K562 (cell line): ENCODE data around the gene ISYNA1. TPM values are rescaled to one million over a fixed set of nuclear protein-coding genes. Genes with fewer than 3 reads are reported as not detected.

Experiments
- EGR1 ChIP-seq: fragments of 450-650 bp; conservative IDR thresholded peaks from 2 replicates; pipeline ENCODE4 v1.6.1; 2017; ENCODE audit warnings: mild to moderate bottlenecking
- HDGF ChIP-seq: fragments of 450-650 bp; IDR thresholded peaks from 2 replicates; pipeline ENCODE4 v1.6.1; 2016
- HOXB6 ChIP-seq: fragments of 250-450 bp; sonication (Bioruptor Pico); IDR thresholded peaks from 2 replicates; pipeline ENCODE4 v1.5.1; 2022; ENCODE audit warnings: mild to moderate bottlenecking, borderline replicate concordance
- MIER1 ChIP-seq: fragments of 450-650 bp; IDR thresholded peaks from 2 replicates; pipeline ENCODE4 v1.6.1; 2016; ENCODE audit warnings: antibody characterized with exemption, mild to moderate bottlenecking, low read depth
- NFRKB ChIP-seq: fragments of 450-650 bp; IDR thresholded peaks from 2 replicates; pipeline ENCODE4 v1.6.1; 2016; ENCODE audit warnings: low read depth
- PRMT5 ChIP-seq: sonication (generic); formaldehyde crosslinking; IDR thresholded peaks from 2 replicates; pipeline ENCODE4 v1.5.0; 2020; ENCODE audit warnings: missing genetic modification reagents
- polyA plus RNA-seq, 8 experiments: library from polyadenylated mRNA; depleted of rRNA in 4 of 8; stranded (reverse) in 5 of 8; unstranded in 3 of 8; fragments of >200 nt; fragmentation: Nextera tagmentation in 2 of 8; fragmentation: Illumina TruSeq in 1 of 8; extraction: Ambion mirVana in 2 of 8; extraction: Trizol in 1 of 8; gene quantifications; 2 replicates each; pipeline versions ENCODE4 v1.2.1 to v1.2.3, GENCODE V29; 2011 to 2014; ENCODE audit warnings: inconsistent platforms in 1 of 8, missing spikeins in 1 of 8
- total RNA-seq, 7 experiments: library from RNA; depleted of rRNA in 6 of 7; stranded (reverse); fragments of >200 nt in 6 of 7; fragmentation: Illumina TruSeq in 2 of 7; extraction: Trizol in 2 of 7; gene quantifications; 2 replicates each; pipeline versions ENCODE4 v1.2.1 to v1.2.3, GENCODE V29; 2011 to 2021; ENCODE audit warnings: low replicate concordance in 1 of 7
- TF ChIP-seq, protein P1 (sequence below): fragments of 250-450 bp; sonication (Bioruptor Pico); IDR thresholded peaks from 2 replicates; pipeline ENCODE4 v1.4.0; 2020
- TF ChIP-seq, protein P2 (sequence below): fragments of 250-450 bp; sonication (Bioruptor Pico); IDR thresholded peaks from 2 replicates; pipeline ENCODE4 v1.8.0; 2021; ENCODE audit warnings: moderate library complexity, mild to moderate bottlenecking, inconsistent platforms
- TF ChIP-seq, protein P3 (sequence below), 2 experiments: fragments of 450-650 bp; IDR thresholded peaks; 2 replicates each; pipeline ENCODE4 v1.6.1; 2016; ENCODE audit warnings: mild to moderate bottlenecking in 2 of 2, borderline replicate concordance in 1 of 2, low read depth in 1 of 2, moderate library complexity in 1 of 2
- TF ChIP-seq, protein P4 (sequence below), 2 experiments: fragments of 450-650 bp; conservative IDR thresholded peaks; 2 replicates each; pipeline ENCODE4 v1.6.1; 2017; ENCODE audit warnings: mild to moderate bottlenecking in 2 of 2, moderate library complexity in 2 of 2

ISYNA1 gene
- total and polyA plus RNA-seq, 9 of the 15 experiments (the other 6 are each of a cell fraction or from before 2014, with no cell fraction given) = 21.8 to 460 (median 93.2) TPM

DNA sequence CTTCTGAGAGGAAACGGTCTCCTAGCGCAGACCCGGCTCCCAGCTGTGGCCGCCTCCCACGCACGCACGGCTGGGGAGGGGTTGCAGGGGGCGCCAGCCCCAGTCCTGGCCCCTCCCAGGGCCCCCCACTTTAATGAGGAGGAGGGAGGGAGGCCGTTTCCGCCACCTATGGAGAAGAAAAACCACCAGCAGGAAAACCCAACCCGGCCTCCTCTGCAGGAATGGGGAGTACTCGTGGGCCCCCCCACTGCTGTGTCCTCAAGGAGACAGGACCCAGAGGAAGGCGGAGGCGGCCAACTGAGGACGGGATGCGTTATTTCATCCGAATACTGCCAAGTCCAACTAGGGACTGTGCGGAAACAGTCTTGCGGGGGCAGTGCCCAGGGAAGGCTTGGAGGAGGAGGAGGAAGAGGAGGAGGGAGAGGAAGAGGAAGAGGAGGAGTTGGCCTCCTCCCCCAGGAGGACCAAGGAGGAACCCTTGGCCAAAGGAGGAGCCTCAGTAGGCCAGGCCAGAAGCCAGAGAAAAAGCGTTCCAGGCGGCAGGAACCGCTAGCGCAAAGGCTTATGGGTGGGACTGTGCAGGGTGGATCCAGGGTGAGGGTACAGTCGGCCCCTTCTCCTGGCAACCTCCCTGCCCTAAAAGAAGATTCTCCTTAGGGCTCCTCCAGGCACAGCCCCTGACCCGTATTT is 22.6 kb downstream of the ISYNA1 start (continued):
- TF ChIP-seq, protein P1, sequence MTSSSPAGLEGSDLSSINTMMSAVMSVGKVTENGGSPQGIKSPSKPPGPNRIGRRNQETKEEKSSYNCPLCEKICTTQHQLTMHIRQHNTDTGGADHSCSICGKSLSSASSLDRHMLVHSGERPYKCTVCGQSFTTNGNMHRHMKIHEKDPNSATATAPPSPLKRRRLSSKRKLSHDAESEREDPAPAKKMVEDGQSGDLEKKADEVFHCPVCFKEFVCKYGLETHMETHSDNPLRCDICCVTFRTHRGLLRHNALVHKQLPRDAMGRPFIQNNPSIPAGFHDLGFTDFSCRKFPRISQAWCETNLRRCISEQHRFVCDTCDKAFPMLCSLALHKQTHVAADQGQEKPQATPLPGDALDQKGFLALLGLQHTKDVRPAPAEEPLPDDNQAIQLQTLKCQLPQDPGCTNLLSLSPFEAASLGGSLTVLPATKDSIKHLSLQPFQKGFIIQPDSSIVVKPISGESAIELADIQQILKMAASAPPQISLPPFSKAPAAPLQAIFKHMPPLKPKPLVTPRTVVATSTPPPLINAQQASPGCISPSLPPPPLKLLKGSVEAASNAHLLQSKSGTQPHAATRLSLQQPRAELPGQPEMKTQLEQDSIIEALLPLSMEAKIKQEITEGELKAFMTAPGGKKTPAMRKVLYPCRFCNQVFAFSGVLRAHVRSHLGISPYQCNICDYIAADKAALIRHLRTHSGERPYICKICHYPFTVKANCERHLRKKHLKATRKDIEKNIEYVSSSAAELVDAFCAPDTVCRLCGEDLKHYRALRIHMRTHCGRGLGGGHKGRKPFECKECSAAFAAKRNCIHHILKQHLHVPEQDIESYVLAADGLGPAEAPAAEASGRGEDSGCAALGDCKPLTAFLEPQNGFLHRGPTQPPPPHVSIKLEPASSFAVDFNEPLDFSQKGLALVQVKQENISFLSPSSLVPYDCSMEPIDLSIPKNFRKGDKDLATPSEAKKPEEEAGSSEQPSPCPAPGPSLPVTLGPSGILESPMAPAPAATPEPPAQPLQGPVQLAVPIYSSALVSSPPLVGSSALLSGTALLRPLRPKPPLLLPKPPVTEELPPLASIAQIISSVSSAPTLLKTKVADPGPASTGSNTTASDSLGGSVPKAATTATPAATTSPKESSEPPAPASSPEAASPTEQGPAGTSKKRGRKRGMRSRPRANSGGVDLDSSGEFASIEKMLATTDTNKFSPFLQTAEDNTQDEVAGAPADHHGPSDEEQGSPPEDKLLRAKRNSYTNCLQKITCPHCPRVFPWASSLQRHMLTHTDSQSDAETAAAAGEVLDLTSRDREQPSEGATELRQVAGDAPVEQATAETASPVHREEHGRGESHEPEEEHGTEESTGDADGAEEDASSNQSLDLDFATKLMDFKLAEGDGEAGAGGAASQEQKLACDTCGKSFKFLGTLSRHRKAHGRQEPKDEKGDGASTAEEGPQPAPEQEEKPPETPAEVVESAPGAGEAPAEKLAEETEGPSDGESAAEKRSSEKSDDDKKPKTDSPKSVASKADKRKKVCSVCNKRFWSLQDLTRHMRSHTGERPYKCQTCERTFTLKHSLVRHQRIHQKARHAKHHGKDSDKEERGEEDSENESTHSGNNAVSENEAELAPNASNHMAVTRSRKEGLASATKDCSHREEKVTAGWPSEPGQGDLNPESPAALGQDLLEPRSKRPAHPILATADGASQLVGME (CRISPR knock-in tag) = peak; percentile 88; the same call in 1 of the 2 replicates
- TF ChIP-seq, protein P2, sequence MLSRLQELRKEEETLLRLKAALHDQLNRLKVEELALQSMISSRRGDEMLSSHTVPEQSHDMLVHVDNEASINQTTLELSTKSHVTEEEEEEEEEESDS = no peak
- peak; percentile 25; the same call in 1 of the 2 replicates for TF ChIP-seq NFRKB
- no peak for TF ChIP-seq HDGF
- TF ChIP-seq MIER1 = no peak
- TF ChIP-seq, protein P3, sequence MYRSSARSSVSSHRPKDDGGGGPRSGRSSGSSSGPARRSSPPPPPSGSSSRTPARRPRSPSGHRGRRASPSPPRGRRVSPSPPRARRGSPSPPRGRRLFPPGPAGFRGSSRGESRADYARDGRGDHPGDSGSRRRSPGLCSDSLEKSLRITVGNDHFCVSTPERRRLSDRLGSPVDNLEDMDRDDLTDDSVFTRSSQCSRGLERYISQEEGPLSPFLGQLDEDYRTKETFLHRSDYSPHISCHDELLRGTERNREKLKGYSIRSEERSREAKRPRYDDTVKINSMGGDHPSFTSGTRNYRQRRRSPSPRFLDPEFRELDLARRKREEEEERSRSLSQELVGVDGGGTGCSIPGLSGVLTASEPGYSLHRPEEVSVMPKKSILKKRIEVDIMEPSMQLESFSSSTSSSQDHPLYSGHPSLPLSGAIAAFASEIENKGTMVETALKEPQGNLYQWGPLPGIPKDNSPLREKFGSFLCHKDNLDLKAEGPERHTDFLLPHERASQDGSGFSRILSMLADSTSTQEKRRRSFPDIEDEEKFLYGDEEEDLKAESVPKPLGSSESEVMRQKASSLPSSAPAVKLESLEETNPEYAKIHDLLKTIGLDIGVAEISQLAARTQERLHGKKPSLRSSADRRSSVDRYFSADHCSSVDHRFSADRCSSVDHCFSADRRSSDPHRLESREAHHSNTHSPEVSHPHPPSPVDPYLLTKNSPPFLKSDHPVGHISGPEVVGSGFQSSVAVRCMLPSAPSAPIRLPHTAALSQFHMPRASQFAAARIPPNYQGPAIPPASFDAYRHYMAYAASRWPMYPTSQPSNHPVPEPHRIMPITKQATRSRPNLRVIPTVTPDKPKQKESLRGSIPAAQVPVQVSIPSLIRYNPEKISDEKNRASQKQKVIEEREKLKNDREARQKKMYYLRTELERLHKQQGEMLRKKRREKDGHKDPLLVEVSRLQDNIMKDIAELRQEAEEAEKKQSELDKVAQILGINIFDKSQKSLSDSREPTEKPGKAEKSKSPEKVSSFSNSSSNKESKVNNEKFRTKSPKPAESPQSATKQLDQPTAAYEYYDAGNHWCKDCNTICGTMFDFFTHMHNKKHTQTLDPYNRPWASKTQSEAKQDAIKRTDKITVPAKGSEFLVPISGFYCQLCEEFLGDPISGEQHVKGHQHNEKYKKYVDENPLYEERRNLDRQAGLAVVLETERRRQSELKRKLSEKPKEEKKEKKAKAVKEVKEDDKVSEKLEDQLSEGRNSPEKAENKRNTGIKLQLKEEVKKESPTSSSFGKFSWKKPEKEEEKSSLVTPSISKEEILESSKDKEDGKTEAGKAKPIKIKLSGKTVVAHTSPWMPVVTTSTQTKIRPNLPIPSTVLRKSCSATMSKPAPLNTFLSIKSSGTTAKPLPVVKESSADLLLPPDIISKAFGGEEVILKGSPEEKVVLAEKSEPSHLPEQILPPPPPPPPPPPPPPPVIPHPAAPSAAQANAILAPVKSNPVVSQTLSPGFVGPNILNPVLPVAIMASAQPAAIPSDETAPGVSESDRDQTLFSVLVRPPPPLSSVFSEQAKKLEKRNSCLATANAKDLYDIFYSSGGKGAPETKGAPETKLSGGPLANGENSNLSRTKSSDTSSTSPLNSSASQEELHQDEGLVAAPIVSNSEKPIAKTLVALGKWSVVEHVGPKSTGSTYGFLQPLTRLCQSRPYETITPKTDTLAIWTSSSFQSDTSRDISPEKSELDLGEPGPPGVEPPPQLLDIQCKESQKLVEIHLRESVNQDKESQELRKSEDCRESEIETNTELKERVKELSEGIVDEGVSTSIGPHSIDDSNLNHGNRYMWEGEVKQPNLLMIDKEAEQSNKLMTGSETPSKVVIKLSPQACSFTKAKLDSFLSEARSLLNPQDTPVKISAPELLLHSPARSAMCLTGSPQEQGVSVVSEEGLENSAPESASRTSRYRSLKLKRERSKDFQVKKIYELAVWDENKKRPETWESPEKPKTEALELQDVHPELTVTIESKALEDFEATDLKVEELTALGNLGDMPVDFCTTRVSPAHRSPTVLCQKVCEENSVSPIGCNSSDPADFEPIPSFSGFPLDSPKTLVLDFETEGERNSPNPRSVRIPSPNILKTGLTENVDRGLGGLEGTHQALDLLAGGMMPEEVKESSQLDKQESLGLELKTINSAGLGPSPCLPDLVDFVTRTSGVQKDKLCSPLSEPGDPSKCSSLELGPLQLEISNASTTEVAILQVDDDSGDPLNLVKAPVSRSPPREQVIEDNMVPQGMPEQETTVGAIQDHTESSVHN (IDR thresholded peaks at IDR 0.05; ENCODE audit: borderline replicate concordance in 1 of 2, low read depth in 1 of 2) = no peak
- TF ChIP-seq HOXB6 (CRISPR knock-in tag) = no peak
- TF ChIP-seq EGR1 = peak; percentile 93
- TF ChIP-seq PRMT5 (CRISPR knock-in tag) = no peak
- TF ChIP-seq, protein P4, sequence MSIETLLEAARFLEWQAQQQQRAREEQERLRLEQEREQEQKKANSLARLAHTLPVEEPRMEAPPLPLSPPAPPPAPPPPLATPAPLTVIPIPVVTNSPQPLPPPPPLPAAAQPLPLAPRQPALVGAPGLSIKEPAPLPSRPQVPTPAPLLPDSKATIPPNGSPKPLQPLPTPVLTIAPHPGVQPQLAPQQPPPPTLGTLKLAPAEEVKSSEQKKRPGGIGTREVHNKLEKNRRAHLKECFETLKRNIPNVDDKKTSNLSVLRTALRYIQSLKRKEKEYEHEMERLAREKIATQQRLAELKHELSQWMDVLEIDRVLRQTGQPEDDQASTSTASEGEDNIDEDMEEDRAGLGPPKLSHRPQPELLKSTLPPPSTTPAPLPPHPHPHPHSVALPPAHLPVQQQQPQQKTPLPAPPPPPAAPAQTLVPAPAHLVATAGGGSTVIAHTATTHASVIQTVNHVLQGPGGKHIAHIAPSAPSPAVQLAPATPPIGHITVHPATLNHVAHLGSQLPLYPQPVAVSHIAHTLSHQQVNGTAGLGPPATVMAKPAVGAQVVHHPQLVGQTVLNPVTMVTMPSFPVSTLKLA (conservative IDR thresholded peaks at IDR 0.05) = peak; percentile 64 to 67
